HG02884 (cell line): Measurements from ENCODE around the gene CETN1.

ENCODE experiments used
- ATAC-seq: cut with Tn5 transposase; IDR thresholded peaks from one replicate; pipeline ENCODE4 v1.9.1; 2021; ENCODE audit warnings: mild to moderate bottlenecking, moderate library complexity; ENCODE audit not compliant: unreplicated experiment

Gene CETN1

DNA sequence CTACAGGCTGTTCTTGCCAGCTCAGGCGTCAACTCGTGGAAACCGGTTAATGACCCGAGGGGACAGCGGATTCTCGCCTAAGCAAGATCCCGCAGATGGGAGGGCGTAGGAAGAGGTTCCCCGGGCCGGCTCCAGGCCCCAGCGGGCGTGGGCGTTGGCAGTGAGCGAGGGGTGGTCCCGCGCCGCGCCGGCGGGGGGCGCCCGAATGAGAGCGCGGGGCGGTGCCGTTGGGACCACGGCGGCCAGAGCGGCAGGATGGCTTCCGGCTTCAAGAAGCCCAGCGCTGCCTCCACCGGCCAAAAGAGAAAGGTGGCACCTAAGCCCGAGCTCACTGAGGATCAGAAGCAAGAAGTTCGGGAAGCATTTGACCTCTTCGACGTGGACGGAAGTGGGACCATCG, at the start of gene CETN1:
Gene CETN1, plus strand, starts transcription at position 227 of the 400 bp plus-strand sequence. Its CDS starts 29 bp downstream, at position 256.
- ATAC-seq: no peak

DNA sequence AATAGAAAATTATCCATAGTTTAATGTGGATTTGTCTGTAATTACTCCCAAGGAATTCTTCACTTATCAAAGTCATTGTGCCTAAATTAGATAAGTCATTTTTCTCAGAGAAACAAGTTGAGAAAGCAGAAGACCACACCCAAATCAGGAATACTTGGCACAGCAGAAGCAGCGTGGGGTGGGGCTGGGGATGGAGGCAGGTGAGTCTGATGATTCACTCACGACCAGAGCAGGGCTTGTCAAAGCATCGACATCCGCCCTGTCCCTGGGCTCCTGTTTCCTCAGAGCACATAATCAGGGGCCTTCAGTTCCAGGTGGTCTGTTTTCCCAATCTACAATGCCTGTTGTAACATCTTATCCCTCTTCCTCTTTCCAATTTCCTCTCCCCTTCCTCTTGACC, 48.2 kb upstream of the CETN1 start:
- ATAC-seq: no peak

DNA sequence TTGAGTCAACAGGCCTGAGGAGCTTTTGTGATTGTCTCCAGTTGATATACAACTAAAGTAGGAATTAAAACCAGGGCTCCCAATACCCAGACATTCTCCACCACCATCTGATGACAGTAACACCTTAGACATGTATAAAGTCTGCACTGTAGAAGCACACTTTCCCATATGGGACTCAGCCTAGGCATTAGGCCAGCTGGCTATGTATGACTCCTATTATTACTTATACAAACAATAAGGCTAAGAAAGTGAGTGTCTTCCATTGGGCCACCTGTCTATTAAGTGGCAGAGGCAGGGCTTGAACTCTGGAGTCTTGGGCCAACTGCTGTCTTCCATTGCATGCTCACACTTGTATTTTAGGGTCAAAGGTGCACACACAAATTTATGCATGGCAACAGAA, 47.5 kb upstream of the CETN1 start:
- ATAC-seq: no peak

GRCh38 chr18:533995-534601, 46.1 kb upstream of the CETN1 start:
- ATAC-seq: no peak

DNA sequence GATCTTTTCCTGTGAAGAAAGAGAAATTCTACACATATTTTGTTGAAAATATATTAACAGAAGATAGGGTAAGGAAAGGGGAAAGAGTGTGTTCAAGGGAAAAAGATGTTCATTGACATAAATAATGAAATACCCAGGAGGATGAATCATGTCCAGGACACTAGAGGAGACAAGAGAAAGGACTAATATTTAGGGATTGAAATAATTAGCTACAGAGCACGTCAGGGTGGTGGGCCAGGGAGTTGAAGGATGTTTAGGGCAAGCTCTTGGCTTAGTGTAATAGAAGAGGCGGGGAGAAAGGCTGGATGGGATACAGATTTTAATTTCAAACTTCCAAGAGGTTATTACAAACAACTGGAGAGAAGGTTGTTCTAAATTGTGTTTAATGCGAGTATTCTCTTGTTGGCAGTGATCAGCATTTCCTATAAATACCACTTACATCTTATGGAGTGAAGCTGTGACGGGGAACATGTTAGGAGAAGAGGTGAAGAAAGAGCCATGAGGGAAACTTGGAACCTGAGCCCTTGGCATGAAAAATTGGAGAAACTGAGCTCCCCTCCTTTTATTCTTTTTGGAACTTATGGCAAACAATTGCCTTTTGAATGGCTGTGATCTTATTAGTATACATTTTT, 36.6 kb upstream of the CETN1 start:
- no peak for ATAC-seq

- ATAC-seq: no peak
Observed at GRCh38 chr18:549967-550366, 30.2 kb upstream of the CETN1 start.

DNA sequence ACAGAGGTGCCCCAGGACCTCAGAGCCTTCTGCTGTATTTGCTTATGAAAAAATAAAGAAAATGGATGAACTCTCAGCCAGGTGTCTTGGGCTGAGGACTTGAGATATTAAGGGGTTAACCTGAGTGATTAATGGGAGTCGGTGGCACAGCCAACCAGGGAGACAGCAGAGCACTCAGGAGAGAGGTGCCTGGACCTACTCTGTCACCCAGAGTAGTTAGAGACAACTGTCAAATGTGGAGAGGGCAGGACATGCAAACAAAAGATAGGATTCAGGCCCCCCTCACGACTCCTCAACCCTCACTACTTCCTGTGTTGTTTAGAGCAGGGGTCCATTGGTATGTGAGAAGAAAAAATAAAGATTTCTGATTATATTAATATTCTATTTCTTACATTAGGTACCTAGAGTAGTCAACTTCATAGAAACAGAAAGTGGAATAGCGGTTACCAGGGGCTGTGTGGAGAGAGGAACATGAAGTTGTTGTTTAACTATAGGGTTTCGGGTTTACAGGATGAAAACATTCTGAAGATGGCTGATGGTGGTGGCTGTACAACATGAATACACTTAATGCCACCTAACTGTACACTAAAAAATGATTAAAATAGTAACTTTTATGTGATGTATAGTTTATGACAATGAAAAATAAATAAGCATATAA, 28.6 kb upstream of the CETN1 start:
- ATAC-seq: no peak

DNA sequence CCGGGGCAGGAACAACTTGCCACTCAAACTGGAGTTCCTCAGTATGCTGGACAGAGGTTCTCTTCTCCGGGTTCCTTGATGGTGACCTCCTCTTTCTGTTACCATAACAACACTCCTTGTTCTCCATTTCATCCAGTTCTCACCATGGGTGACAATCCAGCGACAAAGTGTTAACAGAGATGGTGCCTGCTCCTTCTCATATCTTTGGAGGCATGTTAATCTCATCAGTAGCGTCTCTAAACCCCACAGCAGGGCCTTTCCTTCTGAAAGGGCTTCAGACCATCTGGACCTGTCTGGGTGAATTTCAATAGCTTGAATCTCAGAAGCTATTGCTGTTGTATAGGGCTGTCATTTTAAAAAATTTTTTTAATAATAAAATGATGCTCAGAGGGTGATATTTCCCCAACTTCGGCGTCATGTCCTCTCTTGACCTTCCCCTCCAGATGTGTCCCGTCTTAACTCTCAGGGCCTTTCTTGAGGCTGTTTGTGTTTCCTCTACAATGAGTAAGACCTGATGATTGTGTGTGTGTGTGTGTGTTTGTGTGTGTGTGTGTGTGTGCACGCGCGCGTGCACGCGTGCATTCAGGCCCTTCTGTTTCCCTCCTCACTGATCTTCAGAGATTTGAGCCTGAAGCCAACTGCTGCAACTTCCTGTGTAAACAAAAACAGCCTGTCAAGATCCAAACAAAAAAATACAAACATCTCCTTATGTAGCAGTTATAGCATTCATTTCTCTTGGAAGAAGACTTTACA, 24.3 kb upstream of the CETN1 start:
- ATAC-seq: no peak

DNA sequence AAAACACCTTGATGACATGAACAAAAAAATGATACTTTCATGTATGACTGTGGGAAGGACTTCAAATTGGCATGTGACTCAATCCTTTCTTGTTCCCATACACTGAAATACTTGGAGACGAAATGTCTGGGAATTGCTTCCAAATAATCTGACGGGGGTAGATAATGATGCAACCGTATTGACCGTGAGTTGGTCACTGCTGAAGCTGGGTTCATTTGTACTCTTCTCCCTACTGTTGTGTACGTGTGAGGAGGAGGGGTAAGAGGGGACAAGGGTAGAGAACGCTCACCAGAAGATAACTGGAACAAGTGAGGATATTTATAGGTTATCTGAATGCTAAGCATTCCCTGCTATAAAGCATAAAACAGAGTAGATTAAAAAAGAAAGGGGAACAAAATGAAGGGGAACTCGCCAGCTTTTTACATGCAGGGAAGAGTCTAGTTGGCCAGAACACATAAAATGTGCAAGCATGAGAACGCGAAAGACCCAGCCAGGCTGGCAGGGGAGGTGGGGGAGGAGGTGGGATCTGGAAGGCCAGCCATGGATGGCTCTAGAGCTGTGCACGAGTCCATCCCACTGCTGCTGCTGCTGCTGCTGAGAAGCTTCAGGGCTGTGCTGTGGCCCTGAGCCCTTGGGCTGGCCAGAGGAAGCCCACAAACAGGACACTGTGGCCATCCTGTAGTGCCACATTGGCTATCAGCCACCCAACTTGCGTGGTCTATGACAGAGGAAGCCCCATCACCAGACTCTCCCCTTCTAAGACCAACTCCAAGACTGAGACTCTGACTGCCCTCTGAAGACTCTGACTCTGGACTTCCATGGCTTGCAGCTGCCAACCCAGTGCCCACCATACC, 15.2 kb upstream of the CETN1 start:
- ATAC-seq: no peak

DNA sequence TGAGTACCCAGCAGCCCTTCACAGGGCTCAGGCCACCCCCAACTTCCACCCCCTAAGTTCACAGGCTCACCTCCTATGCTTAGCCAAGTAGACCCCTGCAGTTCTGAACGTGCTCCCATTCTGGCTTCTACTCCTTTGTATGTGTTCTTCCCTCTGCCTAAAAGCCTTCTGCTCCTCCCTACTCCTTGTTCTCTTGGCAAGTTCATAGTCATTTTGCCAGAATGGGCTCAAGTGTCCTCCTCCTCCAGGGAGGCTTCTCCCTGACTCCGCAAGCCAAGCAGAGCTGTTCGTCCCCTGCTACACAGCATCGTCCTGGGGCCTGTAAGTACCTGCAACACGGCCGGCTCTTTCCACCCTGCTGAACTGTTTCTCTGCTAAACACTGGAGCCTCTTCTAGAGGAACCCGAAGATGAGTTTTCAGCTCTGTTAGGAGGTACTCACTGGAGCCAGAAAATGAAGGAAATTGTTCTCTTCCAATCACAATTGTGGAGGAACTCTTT, 14.6 kb upstream of the CETN1 start:
- no peak for ATAC-seq

DNA sequence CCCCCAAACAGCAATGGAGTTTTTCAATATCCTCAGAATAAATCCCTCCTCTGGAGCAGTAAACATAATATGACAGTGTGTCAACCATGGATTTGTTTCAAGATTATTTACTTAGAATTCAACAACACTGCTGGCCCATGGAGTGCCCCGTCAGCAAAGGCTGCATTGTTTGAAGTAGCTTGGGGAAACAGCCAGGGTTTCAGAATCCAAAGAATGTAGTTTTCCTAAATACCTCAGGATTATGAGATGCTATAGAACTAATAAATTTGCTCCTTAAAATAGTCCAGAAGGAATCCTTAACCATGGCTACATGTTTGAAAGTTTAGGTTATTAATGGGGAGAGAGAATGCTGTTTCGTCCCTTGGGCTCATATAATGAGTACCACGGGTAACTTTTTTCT, 13.1 kb upstream of the CETN1 start:
- no peak for ATAC-seq

DNA sequence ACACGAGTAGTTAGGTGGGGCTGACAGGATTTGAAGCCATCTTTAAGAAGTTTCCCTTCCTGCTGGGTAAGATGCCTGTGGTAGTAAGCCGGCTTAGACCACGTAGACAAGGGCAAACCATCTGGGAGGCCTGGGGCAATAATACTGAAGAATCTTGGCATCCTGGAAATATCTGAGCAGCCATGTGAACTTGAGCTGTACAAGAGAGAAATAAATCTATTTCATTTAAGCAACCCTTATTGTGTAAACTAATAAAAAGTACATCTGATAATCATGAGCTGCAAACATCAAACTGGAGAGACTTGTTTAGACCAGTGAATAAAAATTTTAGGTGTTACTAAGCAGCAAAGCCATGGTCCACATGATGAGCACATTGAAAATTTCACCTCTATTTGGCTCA, 11.4 kb upstream of the CETN1 start:
- no peak for ATAC-seq

- no peak for ATAC-seq
Observed at GRCh38 chr18:570256-570655, 9.9 kb upstream of the CETN1 start.

GRCh38 chr18:570697-571096, 9.5 kb upstream of the CETN1 start:
- no peak for ATAC-seq

- no peak for ATAC-seq
Observed at GRCh38 chr18:572091-572830, 7.9 kb upstream of the CETN1 start.

GRCh38 chr18:572831-573289, 7.3 kb upstream of the CETN1 start:
- ATAC-seq: no peak

DNA sequence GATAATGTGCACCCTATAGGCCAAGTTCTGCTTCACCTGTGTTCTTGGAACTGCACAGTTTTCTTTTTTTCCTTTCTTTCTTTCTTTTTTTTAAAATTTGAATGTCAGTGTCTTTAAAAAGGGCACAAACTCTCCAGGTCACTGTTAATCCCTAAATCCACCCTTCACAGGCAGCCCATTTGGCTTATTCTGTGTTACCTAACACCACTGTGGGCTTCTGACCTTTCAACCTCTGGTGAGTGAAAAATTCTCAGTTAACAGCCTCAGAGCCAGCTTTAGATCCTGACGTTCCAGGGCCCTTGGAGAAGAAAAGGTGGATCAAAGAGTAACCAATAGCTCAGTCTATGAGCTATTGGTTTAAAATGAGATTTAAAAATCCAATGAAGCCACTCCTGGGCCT, 6.8 kb upstream of the CETN1 start:
- ATAC-seq: no peak

- ATAC-seq: no peak
Observed at GRCh38 chr18:574149-574860, 5.9 kb upstream of the CETN1 start.
